Endothelial cell of umbilical vein (primary cell): Measurements from ENCODE around the gene PDXDC1. TPM values are rescaled to one million over a fixed set of nuclear protein-coding genes. Genes with fewer than 3 reads are reported as not detected.

Experiments used
- BruUV-seq: library from RNA; stranded (reverse); fragments of 400-500 nt; replicated peaks from 2 replicates; lab custom pipeline; 2021; lab: Mats Ljungman, UMichigan
- CTCF ChIA-PET: fragments of 300-600, 350-600 bp; sonication (Branson Sonifier 250); formaldehyde crosslinking; loops from one replicate; lab custom pipeline; 2021; ENCODE audit warnings: antibody characterized with exemption, inconsistent platforms; lab: Charles Lee
- POLR2A ChIA-PET: fragments of 300-600, 350-600 bp; sonication (Branson Sonifier 250); formaldehyde crosslinking; loops from one replicate; lab custom pipeline; 2021; ENCODE audit warnings: antibody characterized with exemption, inconsistent platforms; lab: Charles Lee
- DNase-seq: peaks from one replicate; pipeline ENCODE4 v3.0.0-alpha.2; 2011; ENCODE audit warnings: low read depth, low spot score
- FAIRE-seq: peaks from 2 replicates; lab custom pipeline; 2011; peaks lifted over from hg19 to GRCh38; lab: Jason Lieb, UNC
- H2AFZ ChIP-seq: 2 replicates; pipeline ENCODE4 v1.6.0; 2012; ENCODE audit warnings: low read depth, low read length, control low read depth, inconsistent platforms
- H3K27ac ChIP-seq: 2 replicates; pipeline ENCODE4 v1.5.1; 2011; ENCODE audit warnings: low read depth, mild to moderate bottlenecking, control low read depth, low read length, moderate library complexity; ENCODE audit not compliant: insufficient read depth
- H3K27me3 ChIP-seq, 2 experiments: 2 replicates each; pipeline versions ENCODE4 v1.6.0 to v1.6.1; 2011; ENCODE audit warnings: low read length in 2 of 2, mixed read lengths in 1 of 2; ENCODE audit not compliant: control insufficient read depth in 2 of 2, insufficient read depth in 2 of 2
- H3K36me3 ChIP-seq, 2 experiments: 2 replicates in 1 of 2; 3 replicates in 1 of 2; pipeline ENCODE4 v1.5.1; 2011; ENCODE audit warnings: low read length in 2 of 2, mild to moderate bottlenecking in 1 of 2, moderate library complexity in 1 of 2; ENCODE audit not compliant: control insufficient read depth in 2 of 2, insufficient read depth in 2 of 2; ENCODE audit errors: extremely low read depth in 1 of 2
- H3K4me1 ChIP-seq: 3 replicates; pipeline ENCODE4 v1.5.1; 2011; ENCODE audit warnings: mild to moderate bottlenecking, low read length; ENCODE audit not compliant: control insufficient read depth, insufficient read depth; ENCODE audit errors: extremely low read depth
- H3K4me2 ChIP-seq: 2 replicates; pipeline ENCODE4 v1.6.1; 2011; ENCODE audit warnings: low read length, control low read depth, mixed read lengths; ENCODE audit not compliant: insufficient read depth
- H3K4me3 ChIP-seq, 3 experiments: fragments of 200-600 bp in 1 of 3; sonication (generic), shearing (Covaris generic) in 1 of 3; replicated peaks in 1 of 3; 2 replicates each; pipeline ENCODE4 v1.5.1; 2011 to 2016; ENCODE audit warnings: control low read depth in 3 of 3, low read length in 3 of 3, mild to moderate bottlenecking in 2 of 3, inconsistent platforms in 1 of 3, low read depth in 1 of 3, moderate library complexity in 1 of 3; ENCODE audit not compliant: insufficient read depth in 1 of 3
- H3K79me2 ChIP-seq: 2 replicates; pipeline ENCODE4 v1.6.0; 2012; ENCODE audit warnings: low read length, inconsistent platforms; ENCODE audit not compliant: control insufficient read depth, insufficient read depth
- H3K9ac ChIP-seq: replicated peaks from 2 replicates; pipeline ENCODE3; 2011; ENCODE audit warnings: low read length, control low read depth; ENCODE audit not compliant: insufficient read depth; ENCODE audit errors: extremely low read depth
- H3K9me1 ChIP-seq: replicated peaks from 3 replicates; pipeline ENCODE4 v1.6.0; 2011; ENCODE audit warnings: mild to moderate bottlenecking, low read length; ENCODE audit not compliant: control insufficient read depth, insufficient read depth; ENCODE audit errors: extremely low read depth
- H3K9me3 ChIP-seq: replicated peaks from 2 replicates; pipeline ENCODE4 v1.5.1; 2012; ENCODE audit warnings: low read length, inconsistent platforms; ENCODE audit not compliant: control insufficient read depth, insufficient read depth
- H4K20me1 ChIP-seq: replicated peaks from 2 replicates; pipeline ENCODE3; 2011; ENCODE audit warnings: mild to moderate bottlenecking, low read length; ENCODE audit not compliant: control insufficient read depth, insufficient read depth; ENCODE audit errors: extremely low read depth
- CTCF ChIP-seq, 2 donors: IDR thresholded peaks; 1 replicate in 1 of 2; 2 replicates in 1 of 2; pipeline ENCODE4 v1.5.1; 2011; ENCODE audit warnings: low read length in 2 of 2, mild to moderate bottlenecking in 2 of 2, moderate library complexity in 2 of 2, control low read depth in 1 of 2, inconsistent platforms in 1 of 2, low read depth in 1 of 2; ENCODE audit not compliant: insufficient read depth in 1 of 2; ENCODE audit errors: extremely low read depth in 1 of 2
- FOS ChIP-seq: IDR thresholded peaks from 2 replicates; pipeline ENCODE4 v1.6.1; 2011; ENCODE audit warnings: mild to moderate bottlenecking, low read length, moderate library complexity, borderline replicate concordance; ENCODE audit not compliant: insufficient read depth
- GATA2 ChIP-seq: IDR thresholded peaks from 2 replicates; pipeline ENCODE4 v1.7.0; 2011; ENCODE audit warnings: low read depth, mild to moderate bottlenecking, moderate library complexity, mixed read lengths, low read length; ENCODE audit not compliant: insufficient read length, insufficient read depth
- JUN ChIP-seq: IDR thresholded peaks from 2 replicates; pipeline ENCODE4 v1.6.1; 2011; ENCODE audit warnings: borderline replicate concordance, low read depth; ENCODE audit not compliant: insufficient read length, insufficient read depth
- MYC ChIP-seq: IDR thresholded peaks from one replicate; pipeline ENCODE4 v1.6.1; 2011; ENCODE audit warnings: mild to moderate bottlenecking, low read depth, low read length
- POLR2A ChIP-seq: IDR thresholded peaks from 2 replicates; pipeline ENCODE4 v1.6.1; 2012; ENCODE audit warnings: low read depth, mild to moderate bottlenecking, control low read depth, low read length
- POLR2AphosphoS5 ChIP-seq: IDR thresholded peaks from 2 replicates; pipeline ENCODE4 v1.6.1; 2012; ENCODE audit warnings: low read depth, mild to moderate bottlenecking, control low read depth, low read length, moderate library complexity; ENCODE audit not compliant: insufficient read depth
- dilution Hi-C: fragments of 300-500 bp; cut with MboI; formaldehyde crosslinking; loops from one replicate; pipeline ENCODE4 v1.15.0; 2019; ENCODE audit warnings: low sequenced_read_pairs; ENCODE audit not compliant: extremely low pct_ligation_motif_present
- intact Hi-C: fragments of 100-400 bp; cut with micrococcal nuclease; formaldehyde crosslinking; loops from one replicate; pipeline ENCODE4 v1.10.0; 2022
- polyA plus RNA-seq, 4 experiments: library from polyadenylated mRNA; depleted of rRNA in 3 of 4; stranded (reverse) in 3 of 4; unstranded in 1 of 4; fragments of >200 nt; gene quantifications; 2 replicates each; pipeline versions ENCODE4 v1.2.1 to v1.2.3, GENCODE V29; 2011 to 2012; ENCODE audit warnings: missing spikeins in 1 of 4
- total RNA-seq: library from RNA; stranded (reverse); gene quantifications from 2 replicates; pipeline ENCODE4 v1.2.3, GENCODE V29; 2021
- TF ChIP-seq, protein P1 (sequence below): IDR thresholded peaks from 2 replicates; pipeline ENCODE4 v1.6.1; 2011; ENCODE audit not compliant: insufficient read depth, insufficient read length

PDXDC1 gene
- total and polyA plus RNA-seq, 2 donors (not counting 3 experiments of a cell fraction or from before 2014, with no cell fraction given): 44.6 to 78.9 TPM

DNA sequence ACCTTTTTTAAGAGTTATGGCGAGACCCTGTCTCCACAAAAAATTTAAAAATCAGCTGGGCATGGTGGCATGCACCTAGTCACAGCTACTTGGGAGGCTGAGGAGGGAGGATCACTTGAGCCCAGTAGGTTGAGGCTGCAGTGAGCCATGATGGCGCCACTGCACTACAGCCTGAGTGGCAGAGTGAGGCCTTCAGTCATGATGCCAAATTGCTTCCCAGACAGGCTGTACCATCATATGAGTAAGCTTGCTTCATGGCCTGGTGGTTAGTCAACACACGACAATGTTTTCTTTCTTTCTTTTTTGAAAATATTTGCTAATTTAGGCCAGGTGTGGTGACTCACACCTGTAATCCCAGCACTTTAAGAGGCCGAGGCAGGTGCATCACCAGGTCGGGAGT is 68.5 kb downstream of the PDXDC1 start:
- FAIRE-seq (no peak), DNase-seq (no peak)
- Histone ChIP-seq H2AFZ (no peak overlapping the region), H3K27ac (no peak overlapping the region), H3K79me2 (peaks cover 4% of the 10 kb centered on the region), H3K4me1 (no peaks in the 10 kb centered on the region), H3K9me1 (no peaks in the 10 kb centered on the region), H3K9ac (no peak overlapping the region), H3K36me3 (peaks cover 10 to 42% of the 10 kb centered on the region in 2 experiments), H3K4me2 (no peak overlapping the region), H3K27me3 (no peaks in the 10 kb centered on the region), H3K4me3 (no peak overlapping the region), H4K20me1 (no peaks in the 10 kb centered on the region), H3K9me3 (no peaks in the 10 kb centered on the region)
- BruUV-seq: no TSS peak
- intact Hi-C loops (no loop called here), dilution Hi-C loops (no loop called here)
- CTCF ChIA-PET: interaction anchor here (0.8 kb wide), 1 partner anchor 13 kb away, joined by 3 read pairs; no protein-coding TSS in a partner anchor
- no peak for TF ChIP-seq POLR2AphosphoS5
- no peak for TF ChIP-seq FOS
- no peak for TF ChIP-seq JUN
- TF ChIP-seq POLR2A: no peak
- TF ChIP-seq MYC: no peak
- no peak for TF ChIP-seq GATA2
- TF ChIP-seq, protein P1, sequence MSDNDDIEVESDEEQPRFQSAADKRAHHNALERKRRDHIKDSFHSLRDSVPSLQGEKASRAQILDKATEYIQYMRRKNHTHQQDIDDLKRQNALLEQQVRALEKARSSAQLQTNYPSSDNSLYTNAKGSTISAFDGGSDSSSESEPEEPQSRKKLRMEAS: no peak
- POLR2A ChIA-PET: no interaction called here

- TF ChIP-seq POLR2A: no peak
- TF ChIP-seq, protein P1: no peak
- no peak for TF ChIP-seq CTCF (IDR thresholded peaks at IDR 0.05; ENCODE audit: extremely low read depth in 1 of 2, insufficient read depth in 1 of 2, low read depth in 1 of 2, low read length in 2 of 2)
- TF ChIP-seq GATA2: no peak
- no peak for TF ChIP-seq JUN
- TF ChIP-seq MYC: no peak
Measured at GRCh38 chr16:15044286-15044685, 69.5 kb downstream of the PDXDC1 start.

More at GRCh38 chr16:15044286-15044685, 69.5 kb downstream of the PDXDC1 start:
- Histone ChIP-seq H3K27ac (no peak overlapping the region), H3K9me1 (no peaks in the 10 kb centered on the region), H3K4me3 (no peak overlapping the region), H3K79me2 (peaks cover 8% of the 10 kb centered on the region), H3K9ac (no peak overlapping the region), H3K4me1 (no peaks in the 10 kb centered on the region), H4K20me1 (no peaks in the 10 kb centered on the region), H3K4me2 (no peak overlapping the region), H3K9me3 (no peaks in the 10 kb centered on the region), H3K36me3 (peaks cover 8 to 36% of the 10 kb centered on the region in 2 experiments), H2AFZ (no peak overlapping the region), H3K27me3 (no peaks in the 10 kb centered on the region)
- CTCF ChIA-PET: no interaction called here
- DNase-seq (no peak), FAIRE-seq (no peak)
- dilution Hi-C loops: no loop called here
- no TSS peak for BruUV-seq
- POLR2A ChIA-PET: no interaction called here
- intact Hi-C loops: no loop called here
